Hematopoietic multipotent progenitor cell treated with erythropoietin and hydrocortisone succinate and interleukin-3 and kit ligand, for 17 days (in vitro differentiated cells): ENCODE data around the gene TOPBP1.
A peak's percentile ranks its signal among the peaks of the same experiment; 100 is the strongest.
"Not testable (repeated sequence)": the region's sequence is repeated elsewhere in the genome, so short reads cannot be mapped to it uniquely, and the experiment has no call there.

Source experiments
- DNase-seq: peaks from one replicate; pipeline ENCODE4 v3.0.0-alpha.2; 2015; ENCODE audit warnings: low spot score

TOPBP1 gene

GRCh38 chr3:133674290-133674919 lies 12.7 kb upstream of the TOPBP1 start:
- no peak for DNase-seq

- DNase-seq: no peak
These were observed 12.0 kb upstream of the TOPBP1 start for GRCh38 chr3:133673746-133674145.

- no peak for DNase-seq
These were observed 10.7 kb upstream of the TOPBP1 start for GRCh38 chr3:133672461-133672860.

GRCh38 chr3:133670525-133670995 lies 8.8 kb upstream of the TOPBP1 start:
- no peak for DNase-seq

GRCh38 chr3:133669949-133670524 lies 8.3 kb upstream of the TOPBP1 start:
- DNase-seq: no peak

GRCh38 chr3:133667118-133667517 lies 5.4 kb upstream of the TOPBP1 start:
- DNase-seq: no peak

GRCh38 chr3:133665188-133665587 lies 3.4 kb upstream of the TOPBP1 start:
- DNase-seq: not testable (repeated sequence)

- DNase-seq: peak; percentile 77
These were observed 2.0 kb upstream of the TOPBP1 start for GRCh38 chr3:133663569-133664313.

GRCh38 chr3:133662278-133662651 lies 524 bp upstream of the TOPBP1 start:
- DNase-seq: peak; percentile 37

GRCh38 chr3:133659806-133660205 lies 1.9 kb downstream of the TOPBP1 start:
- DNase-seq: no peak

GRCh38 chr3:133655731-133656515 lies 5.8 kb downstream of the TOPBP1 start:
- DNase-seq: peak; percentile 71

GRCh38 chr3:133649486-133650068 lies 12.2 kb downstream of the TOPBP1 start:
- DNase-seq: no peak

- no peak for DNase-seq
These were observed 17.0 kb downstream of the TOPBP1 start for GRCh38 chr3:133644768-133645167.

- no peak for DNase-seq
These were observed 18.1 kb downstream of the TOPBP1 start for GRCh38 chr3:133643611-133644010.

GRCh38 chr3:133641254-133641653 lies 20.5 kb downstream of the TOPBP1 start:
- DNase-seq: no peak

- no peak for DNase-seq
These were observed 28.3 kb downstream of the TOPBP1 start for GRCh38 chr3:133633439-133633838.

GRCh38 chr3:133629146-133629545 lies 32.6 kb downstream of the TOPBP1 start:
- no peak for DNase-seq

- no peak for DNase-seq
These were observed 34.0 kb downstream of the TOPBP1 start for GRCh38 chr3:133627789-133628188.

- no peak for DNase-seq
These were observed 41.5 kb downstream of the TOPBP1 start for GRCh38 chr3:133620066-133620784.

- no peak for DNase-seq
These were observed 50.2 kb downstream of the TOPBP1 start for GRCh38 chr3:133611534-133611933.

GRCh38 chr3:133610031-133610430 lies 51.7 kb downstream of the TOPBP1 start:
- DNase-seq: no peak
